Memory B cell (primary cell): ENCODE results near the gene BCO1.

Experiments used
- ATAC-seq: fragments of 150-1000 bp; cut with Tn5 transposase; 2 replicates; pipeline ENCODE4 v1.10.0; 2021; ENCODE audit warnings: low read depth, mild to moderate bottlenecking, moderate library complexity
- DNase-seq, 2 donors: peaks; one replicate each; pipeline ENCODE4 v3.0.0; 2022; ENCODE audit warnings: low spot score in 2 of 2
- H3K27ac Mint-ChIP-seq: one replicate; pipeline ENCODE4 v1.8.0; 2022; ENCODE audit warnings: mild to moderate bottlenecking, moderate library complexity, mixed read lengths
- H3K27me3 Mint-ChIP-seq: one replicate; pipeline ENCODE4 v1.8.0; 2022; ENCODE audit warnings: mixed read lengths
- H3K36me3 Mint-ChIP-seq: one replicate; pipeline ENCODE4 v1.8.0; 2022; ENCODE audit warnings: mild to moderate bottlenecking, mixed read lengths
- H3K4me1 Mint-ChIP-seq: one replicate; pipeline ENCODE4 v1.8.0; 2022; ENCODE audit warnings: mixed read lengths
- H3K4me3 Mint-ChIP-seq: one replicate; pipeline ENCODE4 v1.8.0; 2022; ENCODE audit warnings: mild to moderate bottlenecking, moderate library complexity, mixed read lengths
- H3K9me3 Mint-ChIP-seq: one replicate; pipeline ENCODE4 v1.8.0; 2022; ENCODE audit warnings: mixed read lengths

Gene BCO1

DNA sequence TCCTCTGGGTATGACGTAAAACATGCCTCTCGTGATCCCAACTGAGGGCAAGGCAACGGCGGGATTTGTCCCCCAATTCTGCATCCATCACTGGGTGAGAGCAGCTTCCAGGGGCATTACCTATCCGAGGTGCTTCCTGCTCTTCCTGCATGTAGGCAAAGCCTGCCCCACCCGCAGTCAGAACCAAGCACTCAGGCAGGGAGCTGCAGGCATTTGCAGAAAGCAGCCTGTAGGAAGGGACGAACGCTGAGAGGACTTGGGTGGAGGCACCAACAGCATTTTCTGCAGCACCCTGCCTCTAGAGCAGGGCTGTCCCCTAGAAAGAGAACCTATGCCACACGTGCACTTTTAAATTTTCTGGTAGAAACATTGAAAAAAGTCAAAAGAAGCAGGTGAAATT, 5.5 kb downstream of the BCO1 start:
- no peak overlapping the region for H3K4me3 Mint-ChIP-seq
- peaks cover 10% of the 10 kb centered on the region for H3K27me3 Mint-ChIP-seq
- H3K4me1 Mint-ChIP-seq: no peaks in the 10 kb centered on the region
- H3K36me3 Mint-ChIP-seq: no peaks in the 10 kb centered on the region
- H3K9me3 Mint-ChIP-seq: no peaks in the 10 kb centered on the region
- DNase-seq: no peak
- ATAC-seq: no peak
- H3K27ac Mint-ChIP-seq: no peak overlapping the region

DNA sequence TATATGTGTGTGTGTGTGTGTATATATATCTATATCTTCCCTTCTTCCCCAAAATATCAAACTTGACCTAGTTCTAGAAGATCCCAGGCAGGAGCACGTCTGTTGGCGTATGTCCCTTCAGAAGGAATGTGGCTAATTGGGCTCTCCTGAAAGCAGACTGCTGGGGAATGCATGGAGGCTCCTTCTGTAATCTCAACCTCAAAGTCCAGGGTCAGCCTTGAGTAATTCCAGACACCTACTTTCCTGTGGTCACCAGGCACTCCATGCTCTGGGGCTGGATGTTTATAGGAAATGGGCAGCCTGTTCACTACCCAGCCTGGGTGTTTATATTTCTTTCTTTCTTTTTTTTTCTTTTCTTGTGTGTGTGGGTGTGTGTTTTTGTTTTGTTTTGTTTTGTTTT, 13.4 kb downstream of the BCO1 start:
- no peak for ATAC-seq
- Mint-ChIP-seq H3K4me1 (no peaks in the 10 kb centered on the region), H3K36me3 (no peaks in the 10 kb centered on the region), H3K27ac (no peak overlapping the region), H3K27me3 (peaks cover 7% of the 10 kb centered on the region), H3K9me3 (no peaks in the 10 kb centered on the region), H3K4me3 (no peak overlapping the region)
- DNase-seq: no peak

DNA sequence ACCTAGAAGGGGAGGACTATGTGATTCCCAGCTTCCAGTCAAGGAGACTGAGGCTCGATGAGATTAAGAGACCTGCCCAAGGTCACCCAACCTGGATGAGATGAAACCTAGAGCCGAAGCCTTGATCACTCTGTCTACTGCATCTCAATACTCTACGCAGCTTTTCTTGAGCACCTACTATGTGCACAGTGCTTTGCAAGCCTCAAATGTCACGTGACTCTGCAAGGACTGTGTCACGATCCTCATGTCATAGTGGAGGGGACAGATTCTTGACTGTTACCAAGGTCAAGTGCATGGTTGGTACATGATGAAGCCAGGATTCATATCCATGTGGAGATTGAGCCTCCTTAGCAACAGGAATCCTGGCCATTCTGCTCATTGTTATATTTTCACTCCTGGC, 14.7 kb downstream of the BCO1 start:
- Mint-ChIP-seq H3K27me3 (peaks cover 8% of the 10 kb centered on the region), H3K4me1 (no peaks in the 10 kb centered on the region), H3K36me3 (no peaks in the 10 kb centered on the region), H3K9me3 (no peaks in the 10 kb centered on the region), H3K27ac (no peak overlapping the region), H3K4me3 (no peak overlapping the region)
- ATAC-seq (no peak), DNase-seq (no peak)

DNA sequence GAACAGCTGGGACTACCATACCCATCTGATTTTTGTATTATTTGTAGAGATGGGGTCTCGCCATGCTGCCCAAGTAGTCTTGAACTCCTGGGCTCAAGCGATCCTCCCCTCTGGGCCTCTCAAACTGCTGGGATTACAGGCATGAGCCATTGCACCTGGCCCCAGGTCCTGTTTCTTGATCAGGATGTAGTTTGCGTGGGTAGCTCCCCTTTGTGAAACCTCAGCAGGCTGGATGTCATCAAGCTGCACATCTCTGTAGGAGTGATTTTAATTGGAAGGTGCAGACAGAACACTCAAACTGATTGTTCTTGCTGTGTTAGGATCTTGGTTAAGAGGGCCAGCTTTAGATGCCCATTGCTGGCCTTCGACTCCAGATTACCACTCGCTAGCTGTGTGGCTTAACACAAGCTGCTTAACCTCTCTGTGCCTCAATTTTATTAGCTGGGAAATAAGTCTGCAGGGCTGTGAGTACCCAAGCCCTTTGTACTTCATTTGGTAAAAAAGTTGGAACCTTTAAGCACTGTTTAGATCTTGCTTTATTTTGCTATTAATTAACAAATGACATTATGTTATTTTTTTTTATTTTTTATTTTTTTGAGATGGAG, 16.5 kb downstream of the BCO1 start:
- H3K4me1 Mint-ChIP-seq: no peaks in the 10 kb centered on the region
- no peak for ATAC-seq
- peaks cover 2% of the 10 kb centered on the region for H3K9me3 Mint-ChIP-seq
- H3K36me3 Mint-ChIP-seq: no peaks in the 10 kb centered on the region
- no peak overlapping the region for H3K27ac Mint-ChIP-seq
- peaks cover 9% of the 10 kb centered on the region for H3K27me3 Mint-ChIP-seq
- no peak overlapping the region for H3K4me3 Mint-ChIP-seq
- DNase-seq: no peak

- H3K9me3 Mint-ChIP-seq: peaks cover 2% of the 10 kb centered on the region
- H3K36me3 Mint-ChIP-seq: no peaks in the 10 kb centered on the region
- no peaks in the 10 kb centered on the region for H3K4me1 Mint-ChIP-seq
- ATAC-seq (no peak), DNase-seq (no peak)
- H3K27me3 Mint-ChIP-seq: peaks cover 3% of the 10 kb centered on the region
- H3K27ac Mint-ChIP-seq: no peak overlapping the region
- H3K4me3 Mint-ChIP-seq: no peak overlapping the region
Observed at GRCh38 chr16:81259916-81260315, 21.4 kb downstream of the BCO1 start.

GRCh38 chr16:81261049-81261648, 22.7 kb downstream of the BCO1 start:
- no peaks in the 10 kb centered on the region for H3K4me1 Mint-ChIP-seq

DNA sequence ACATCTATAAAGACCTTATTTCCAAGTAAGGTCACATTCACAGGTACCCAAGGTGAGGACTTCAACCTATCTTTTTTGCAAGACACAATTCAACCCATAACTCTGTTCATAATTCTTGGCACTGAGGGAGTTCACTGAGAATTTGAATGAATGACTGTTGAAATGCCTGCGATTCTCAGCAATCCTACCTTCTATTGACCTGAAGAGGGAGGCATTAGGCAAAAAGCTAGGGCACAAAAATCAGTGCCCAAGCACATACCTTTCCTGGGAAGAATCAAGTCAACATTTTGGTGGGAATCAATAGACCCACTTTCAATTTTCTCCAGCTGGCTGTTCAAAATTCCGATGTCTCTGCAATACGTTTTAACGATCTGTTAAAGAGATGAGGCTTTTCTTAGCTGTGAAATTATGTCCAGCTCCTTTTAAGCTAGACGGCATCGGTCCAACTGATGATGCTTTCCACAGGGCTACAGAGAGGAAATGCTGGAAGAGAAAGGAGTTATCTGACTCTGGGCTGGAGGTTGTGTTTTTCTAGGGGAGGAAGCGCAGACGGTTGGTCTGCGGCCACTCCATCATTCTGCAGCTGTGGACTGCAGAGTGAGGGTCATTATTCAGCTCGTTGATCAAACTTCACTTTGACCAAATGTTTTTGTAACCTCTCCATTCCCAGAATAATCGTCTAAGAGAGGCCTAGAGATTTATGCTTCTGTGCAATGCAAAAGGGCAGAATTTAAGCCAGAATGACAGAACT, 25.2 kb downstream of the BCO1 start:
- H3K9me3 Mint-ChIP-seq: peaks cover 7% of the 10 kb centered on the region
- no peak for ATAC-seq

More at GRCh38 chr16:81261049-81261648, 22.7 kb downstream of the BCO1 start:
- H3K9me3 Mint-ChIP-seq: peaks cover 8% of the 10 kb centered on the region
- H3K36me3 Mint-ChIP-seq: peaks cover 3% of the 10 kb centered on the region
- no peak overlapping the region for H3K4me3 Mint-ChIP-seq
- DNase-seq (peak; percentile 3 to 13), ATAC-seq (no peak)
- no peak overlapping the region for H3K27ac Mint-ChIP-seq
- H3K27me3 Mint-ChIP-seq: peaks cover 8% of the 10 kb centered on the region

GRCh38 chr16:81264386-81264785, 25.9 kb downstream of the BCO1 start:
- DNase-seq (no peak), ATAC-seq (no peak)
- peaks cover 6% of the 10 kb centered on the region for H3K9me3 Mint-ChIP-seq
- H3K27me3 Mint-ChIP-seq: peaks cover 10% of the 10 kb centered on the region
- H3K36me3 Mint-ChIP-seq: peaks cover 3% of the 10 kb centered on the region
- no peak overlapping the region for H3K27ac Mint-ChIP-seq
- H3K4me1 Mint-ChIP-seq: no peaks in the 10 kb centered on the region
- H3K4me3 Mint-ChIP-seq: no peak overlapping the region

More for the DNA sequence above, 25.2 kb downstream of the BCO1 start:
- Mint-ChIP-seq H3K27me3 (peaks cover 11% of the 10 kb centered on the region), H3K4me3 (no peak overlapping the region), H3K36me3 (peaks cover 3% of the 10 kb centered on the region), H3K27ac (no peak overlapping the region), H3K4me1 (no peaks in the 10 kb centered on the region)
- DNase-seq: no peak

- Mint-ChIP-seq H3K36me3 (peaks cover 3% of the 10 kb centered on the region), H3K9me3 (peaks cover 6% of the 10 kb centered on the region), H3K4me3 (no peak overlapping the region), H3K4me1 (no peaks in the 10 kb centered on the region), H3K27me3 (peaks cover 10% of the 10 kb centered on the region), H3K27ac (no peak overlapping the region)
- no peak for ATAC-seq
- DNase-seq: no peak
Observed at GRCh38 chr16:81265052-81265451, 26.6 kb downstream of the BCO1 start.

DNA sequence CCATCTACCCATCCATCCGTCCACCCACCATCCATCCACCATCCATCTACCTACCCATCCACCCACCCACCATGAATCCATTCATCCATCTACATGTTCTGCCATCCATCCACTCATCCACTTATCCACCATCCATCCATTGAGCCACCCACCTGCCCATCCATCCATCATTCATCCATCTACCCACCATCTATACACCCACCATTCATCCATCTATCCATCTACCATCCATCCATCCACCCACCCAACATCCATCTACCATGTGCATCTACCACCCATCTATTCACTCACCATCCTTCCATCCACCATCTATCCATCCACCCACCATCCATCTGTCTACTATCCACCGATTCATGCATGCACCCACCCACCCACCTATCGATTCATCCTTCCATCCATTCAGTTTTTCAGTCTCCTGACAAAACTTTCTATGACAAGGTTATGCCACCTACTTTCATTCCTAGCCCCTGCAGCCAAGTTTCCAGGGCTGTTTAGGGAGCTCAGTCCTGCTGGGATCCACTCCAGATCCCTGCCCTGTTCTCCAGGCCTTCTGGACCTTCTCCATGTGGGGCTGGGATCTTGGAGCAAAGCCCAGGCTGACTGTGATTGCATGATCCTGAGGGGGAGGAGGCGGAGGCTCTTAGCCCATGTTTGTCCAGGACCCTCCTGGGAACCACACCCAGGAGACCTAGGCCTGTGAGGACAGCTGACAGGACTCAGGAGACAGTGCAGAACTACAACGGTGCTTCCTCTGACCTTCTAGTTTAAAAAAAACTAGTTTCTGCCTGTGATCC, 27.4 kb downstream of the BCO1 start:
- no peak for DNase-seq

GRCh38 chr16:81266680-81267095, 28.2 kb downstream of the BCO1 start:
- no peak overlapping the region for H3K4me3 Mint-ChIP-seq
- H3K9me3 Mint-ChIP-seq: peaks cover 6% of the 10 kb centered on the region
- H3K36me3 Mint-ChIP-seq: peaks cover 3% of the 10 kb centered on the region
- H3K4me1 Mint-ChIP-seq: no peaks in the 10 kb centered on the region
- H3K27me3 Mint-ChIP-seq: peaks cover 14% of the 10 kb centered on the region
- DNase-seq: no peak
- ATAC-seq: no peak
- no peak overlapping the region for H3K27ac Mint-ChIP-seq

More for the DNA sequence above, 27.4 kb downstream of the BCO1 start:
- Mint-ChIP-seq H3K9me3 (peaks cover 6% of the 10 kb centered on the region), H3K27ac (no peak overlapping the region), H3K27me3 (peaks cover 10% of the 10 kb centered on the region), H3K36me3 (peaks cover 3% of the 10 kb centered on the region), H3K4me3 (no peak overlapping the region), H3K4me1 (no peaks in the 10 kb centered on the region)
- no peak for ATAC-seq

GRCh38 chr16:81268509-81268908, 30.0 kb downstream of the BCO1 start:
- no peak overlapping the region for H3K4me3 Mint-ChIP-seq
- peaks cover 6% of the 10 kb centered on the region for H3K9me3 Mint-ChIP-seq
- H3K4me1 Mint-ChIP-seq: no peaks in the 10 kb centered on the region
- DNase-seq: no peak
- peaks cover 3% of the 10 kb centered on the region for H3K36me3 Mint-ChIP-seq
- H3K27ac Mint-ChIP-seq: no peak overlapping the region
- ATAC-seq: no peak
- peaks cover 16% of the 10 kb centered on the region for H3K27me3 Mint-ChIP-seq

GRCh38 chr16:81273223-81273950, 34.9 kb downstream of the BCO1 start:
- no peak overlapping the region for H3K4me3 Mint-ChIP-seq
- no peak for ATAC-seq
- no peak for DNase-seq
- peaks cover 10% of the 10 kb centered on the region for H3K27me3 Mint-ChIP-seq
- no peaks in the 10 kb centered on the region for H3K9me3 Mint-ChIP-seq
- no peak overlapping the region for H3K27ac Mint-ChIP-seq
- H3K4me1 Mint-ChIP-seq: no peaks in the 10 kb centered on the region
- no peaks in the 10 kb centered on the region for H3K36me3 Mint-ChIP-seq
